ENCODE results near the gene KLF1.
A peak's percentile ranks its signal among the peaks of the same experiment; 100 is the strongest.
"Not testable (repeated sequence)": the region's sequence is repeated elsewhere in the genome, so short reads cannot be mapped to it uniquely, and the experiment has no call there.

The KLF1 gene
- total RNA-seq = 0 to 0.53 (median 0.06) reads per million in 9 experiments

GRCh38 chr19:12886969-12887747 is at the start of gene KLF1:
Gene KLF1 (minus strand): TSS chr19:12887201. CDS start chr19:12887140, 61 bp downstream.
- Mint-ChIP-seq H3K36me3 (ENCODE audit: insufficient read depth) (peaks cover 23% of the 10 kb centered on the region), H3K4me1 (ENCODE audit: low read depth in 2 of 2) (peaks cover 25 to 30% of the 10 kb centered on the region in 2 donors), H3K27ac (peak within 1 kb of the TSS in 1 of 2 donors; percentile 28), H3K4me3 (peak within 1 kb of the TSS; percentile 69 to 70), H3K27me3 (no peaks in the 10 kb centered on the region), H3K9me3 (no peaks in the 10 kb centered on the region)
- DNase-seq = no peak
- no peak for ATAC-seq (replicated peaks)

- peaks cover 48 to 50% of the 10 kb centered on the region in 2 donors for H3K4me1 Mint-ChIP-seq (ENCODE audit: low read depth in 2 of 2)
- ATAC-seq (replicated peaks) (no peak), DNase-seq (no peak)
- no peaks in the 10 kb centered on the region for H3K27me3 Mint-ChIP-seq
- peaks cover 44% of the 10 kb centered on the region for H3K36me3 Mint-ChIP-seq (ENCODE audit: insufficient read depth)
- no peak overlapping the region for H3K4me3 Mint-ChIP-seq
- H3K9me3 Mint-ChIP-seq = no peaks in the 10 kb centered on the region
- H3K27ac Mint-ChIP-seq = no peak overlapping the region
Observed at GRCh38 chr19:12936582-12936981, 49.6 kb upstream of the KLF1 start.

- Mint-ChIP-seq H3K4me3 (no peak overlapping the region), H3K9me3 (no peaks in the 10 kb centered on the region), H3K4me1 (ENCODE audit: low read depth in 2 of 2) (peaks cover 40 to 46% of the 10 kb centered on the region in 2 donors)
Observed at GRCh38 chr19:12935071-12935470, 48.1 kb upstream of the KLF1 start.

GRCh38 chr19:12933287-12934072 is 46.5 kb upstream of the KLF1 start, which contains the start of gene FARSA:
Gene FARSA (minus strand): TSS chr19:12933711. CDS start chr19:12933696, 15 bp downstream.
- Mint-ChIP-seq H3K36me3 (ENCODE audit: insufficient read depth) (peaks cover 29% of the 10 kb centered on the region), H3K27me3 (no peaks in the 10 kb centered on the region), H3K4me1 (ENCODE audit: low read depth in 2 of 2) (peaks cover 27 to 30% of the 10 kb centered on the region in 2 donors), H3K4me3 (peak within 1 kb of the TSS; percentile 91 to 96), H3K27ac (peak within 1 kb of the TSS; percentile 92 to 93), H3K9me3 (no peaks in the 10 kb centered on the region)
- DNase-seq = peak; percentile 78 to 83 (median 81)
- peak; percentile 60 for ATAC-seq (replicated peaks)

More at GRCh38 chr19:12935071-12935470, 48.1 kb upstream of the KLF1 start:
- ATAC-seq (replicated peaks) (no peak), DNase-seq (no peak)
- H3K36me3 Mint-ChIP-seq (ENCODE audit: insufficient read depth) = peaks cover 35% of the 10 kb centered on the region
- H3K27ac Mint-ChIP-seq = no peak overlapping the region
- no peaks in the 10 kb centered on the region for H3K27me3 Mint-ChIP-seq

- H3K27me3 Mint-ChIP-seq = no peaks in the 10 kb centered on the region
- no peaks in the 10 kb centered on the region for H3K9me3 Mint-ChIP-seq
- peak overlapping the region; percentile 91 to 96 for H3K4me3 Mint-ChIP-seq
- DNase-seq (no peak), ATAC-seq (replicated peaks) (no peak)
- peaks cover 29% of the 10 kb centered on the region for H3K36me3 Mint-ChIP-seq (ENCODE audit: insufficient read depth)
- peak overlapping the region; percentile 92 to 93 for H3K27ac Mint-ChIP-seq
- H3K4me1 Mint-ChIP-seq (ENCODE audit: low read depth in 2 of 2) = peaks cover 23% of the 10 kb centered on the region in 2 donors
Observed at GRCh38 chr19:12932392-12933286, 45.6 kb upstream of the KLF1 start.

GRCh38 chr19:12930002-12930645 is 43.1 kb upstream of the KLF1 start:
- Mint-ChIP-seq H3K27ac (no peak overlapping the region), H3K36me3 (ENCODE audit: insufficient read depth) (peaks cover 53% of the 10 kb centered on the region), H3K27me3 (no peaks in the 10 kb centered on the region), H3K9me3 (no peaks in the 10 kb centered on the region), H3K4me3 (no peak overlapping the region), H3K4me1 (ENCODE audit: low read depth in 2 of 2) (peaks cover 18 to 19% of the 10 kb centered on the region in 2 donors)
- ATAC-seq (replicated peaks) (no peak), DNase-seq (no peak)

GRCh38 chr19:12924621-12925310 is 37.8 kb upstream of the KLF1 start:
- H3K27me3 Mint-ChIP-seq = no peaks in the 10 kb centered on the region
- DNase-seq (no peak), ATAC-seq (replicated peaks) (no peak)
- H3K27ac Mint-ChIP-seq = no peak overlapping the region
- H3K9me3 Mint-ChIP-seq = no peaks in the 10 kb centered on the region
- no peak overlapping the region for H3K4me3 Mint-ChIP-seq
- H3K36me3 Mint-ChIP-seq (ENCODE audit: insufficient read depth) = peaks cover 69% of the 10 kb centered on the region
- H3K4me1 Mint-ChIP-seq (ENCODE audit: low read depth in 2 of 2) = no peaks in the 10 kb centered on the region

GRCh38 chr19:12922959-12923358 is 36.0 kb upstream of the KLF1 start:
- DNase-seq = no peak
- Mint-ChIP-seq H3K4me1 (ENCODE audit: low read depth in 2 of 2) (peaks cover 6 to 8% of the 10 kb centered on the region in 2 donors), H3K9me3 (no peaks in the 10 kb centered on the region), H3K4me3 (no peak overlapping the region), H3K27ac (peak overlapping the region; percentile 50 to 68), H3K36me3 (ENCODE audit: insufficient read depth) (peaks cover 68% of the 10 kb centered on the region), H3K27me3 (no peaks in the 10 kb centered on the region)
- no peak for ATAC-seq (replicated peaks)

GRCh38 chr19:12921047-12921446 is 34.0 kb upstream of the KLF1 start:
- peaks cover 49% of the 10 kb centered on the region for H3K36me3 Mint-ChIP-seq (ENCODE audit: insufficient read depth)
- no peak overlapping the region for H3K4me3 Mint-ChIP-seq
- ATAC-seq (replicated peaks) = no peak
- H3K9me3 Mint-ChIP-seq = no peaks in the 10 kb centered on the region
- H3K4me1 Mint-ChIP-seq (ENCODE audit: low read depth in 2 of 2) = peaks cover 6 to 8% of the 10 kb centered on the region in 2 donors
- H3K27me3 Mint-ChIP-seq = no peaks in the 10 kb centered on the region
- H3K27ac Mint-ChIP-seq = peak overlapping the region in 1 of 2 donors; percentile 93
- DNase-seq = no peak

- no peak for DNase-seq
- H3K9me3 Mint-ChIP-seq = no peaks in the 10 kb centered on the region
- ATAC-seq (replicated peaks) = no peak
- peaks cover 14 to 15% of the 10 kb centered on the region in 2 donors for H3K4me1 Mint-ChIP-seq (ENCODE audit: low read depth in 2 of 2)
- peaks cover 23% of the 10 kb centered on the region for H3K36me3 Mint-ChIP-seq (ENCODE audit: insufficient read depth)
- no peaks in the 10 kb centered on the region for H3K27me3 Mint-ChIP-seq
- peak overlapping the region in 1 of 2 donors; percentile 93 for H3K27ac Mint-ChIP-seq
- peak overlapping the region; percentile 72 to 73 for H3K4me3 Mint-ChIP-seq
Observed at GRCh38 chr19:12918253-12918652, 31.3 kb upstream of the KLF1 start.

GRCh38 chr19:12915860-12916259 is 28.9 kb upstream of the KLF1 start:
- peaks cover 14 to 15% of the 10 kb centered on the region in 2 donors for H3K4me1 Mint-ChIP-seq (ENCODE audit: low read depth in 2 of 2)

More at GRCh38 chr19:12915860-12916259, 28.9 kb upstream of the KLF1 start:
- H3K36me3 Mint-ChIP-seq (ENCODE audit: insufficient read depth) = peaks cover 16% of the 10 kb centered on the region
- H3K4me3 Mint-ChIP-seq; H3K9me3 Mint-ChIP-seq; ATAC-seq (replicated peaks); H3K27me3 Mint-ChIP-seq; H3K27ac Mint-ChIP-seq; DNase-seq: not testable (repeated sequence)

Data from effector memory CD8-positive, alpha-beta T cell (primary cell).